PFSK-1 (cell line): ENCODE results near the gene RNU6-1.

ENCODE experiments used
- FOXP2 ChIP-seq: optimal IDR thresholded peaks from 2 replicates; pipeline ENCODE3; 2011; ENCODE audit warnings: borderline replicate concordance, control low read depth, inconsistent platforms; ENCODE audit not compliant: insufficient read depth; ENCODE audit errors: extremely low read length, extremely low read depth
- POLR2AphosphoS5 ChIP-seq: IDR thresholded peaks from 2 replicates; pipeline ENCODE4 v1.6.1; 2012; ENCODE audit warnings: low read depth, mild to moderate bottlenecking, control low read depth, low read length, moderate library complexity
- SIN3A ChIP-seq: IDR thresholded peaks from 2 replicates; pipeline ENCODE4 v1.6.1; 2012; ENCODE audit warnings: mild to moderate bottlenecking, low read length, moderate library complexity, borderline replicate concordance; ENCODE audit not compliant: insufficient read depth
- TAF1 ChIP-seq: IDR thresholded peaks from 2 replicates; pipeline ENCODE4 v1.6.1; 2012; ENCODE audit warnings: low read length, control low read depth, borderline replicate concordance; ENCODE audit not compliant: insufficient read depth
- TF ChIP-seq, protein P1 (sequence below), 2 experiments: IDR thresholded peaks; 2 replicates each; pipeline versions ENCODE4 v1.6.1 to v1.8.0; 2011 to 2012; ENCODE audit warnings: low read depth in 2 of 2, low read length in 2 of 2, control low read depth in 1 of 2, inconsistent platforms in 1 of 2, mild to moderate bottlenecking in 1 of 2, moderate library complexity in 1 of 2; ENCODE audit not compliant: insufficient read depth in 1 of 2

DNA sequence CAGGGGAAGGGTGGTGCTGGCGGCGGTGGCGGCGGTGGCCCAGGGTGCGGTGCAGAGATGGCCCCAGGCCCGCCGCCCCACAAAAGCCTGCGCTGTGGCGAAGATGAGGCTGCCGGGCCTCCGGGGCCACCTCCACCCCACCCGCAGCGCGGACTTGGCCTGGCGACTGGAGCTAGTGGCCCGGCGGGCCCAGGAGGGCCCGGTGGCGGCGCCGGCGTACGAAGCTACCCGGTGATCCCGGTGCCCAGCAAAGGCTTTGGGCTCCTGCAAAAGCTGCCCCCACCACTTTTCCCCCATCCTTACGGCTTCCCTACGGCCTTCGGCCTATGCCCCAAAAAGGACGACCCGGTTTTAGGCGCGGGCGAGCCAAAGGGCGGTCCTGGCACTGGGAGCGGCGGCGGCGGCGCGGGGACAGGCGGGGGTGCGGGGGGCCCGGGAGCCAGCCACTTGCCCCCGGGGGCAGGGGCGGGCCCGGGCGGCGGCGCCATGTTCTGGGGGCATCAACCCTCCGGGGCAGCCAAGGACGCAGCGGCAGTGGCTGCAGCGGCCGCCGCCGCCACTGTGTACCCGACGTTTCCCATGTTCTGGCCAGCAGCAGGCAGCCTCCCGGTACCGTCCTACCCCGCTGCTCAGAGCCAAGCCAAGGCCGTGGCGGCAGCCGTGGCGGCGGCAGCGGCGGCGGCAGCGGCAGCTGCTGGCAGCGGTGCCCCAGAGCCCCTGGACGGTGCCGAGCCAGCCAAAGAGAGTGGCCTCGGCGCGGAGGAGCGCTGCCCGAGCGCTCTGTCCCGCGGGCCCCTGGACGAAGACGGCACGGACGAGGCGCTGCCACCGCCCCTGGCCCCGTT lies 12.9 kb downstream of the RNU6-1 start:
- TF ChIP-seq, protein P1, sequence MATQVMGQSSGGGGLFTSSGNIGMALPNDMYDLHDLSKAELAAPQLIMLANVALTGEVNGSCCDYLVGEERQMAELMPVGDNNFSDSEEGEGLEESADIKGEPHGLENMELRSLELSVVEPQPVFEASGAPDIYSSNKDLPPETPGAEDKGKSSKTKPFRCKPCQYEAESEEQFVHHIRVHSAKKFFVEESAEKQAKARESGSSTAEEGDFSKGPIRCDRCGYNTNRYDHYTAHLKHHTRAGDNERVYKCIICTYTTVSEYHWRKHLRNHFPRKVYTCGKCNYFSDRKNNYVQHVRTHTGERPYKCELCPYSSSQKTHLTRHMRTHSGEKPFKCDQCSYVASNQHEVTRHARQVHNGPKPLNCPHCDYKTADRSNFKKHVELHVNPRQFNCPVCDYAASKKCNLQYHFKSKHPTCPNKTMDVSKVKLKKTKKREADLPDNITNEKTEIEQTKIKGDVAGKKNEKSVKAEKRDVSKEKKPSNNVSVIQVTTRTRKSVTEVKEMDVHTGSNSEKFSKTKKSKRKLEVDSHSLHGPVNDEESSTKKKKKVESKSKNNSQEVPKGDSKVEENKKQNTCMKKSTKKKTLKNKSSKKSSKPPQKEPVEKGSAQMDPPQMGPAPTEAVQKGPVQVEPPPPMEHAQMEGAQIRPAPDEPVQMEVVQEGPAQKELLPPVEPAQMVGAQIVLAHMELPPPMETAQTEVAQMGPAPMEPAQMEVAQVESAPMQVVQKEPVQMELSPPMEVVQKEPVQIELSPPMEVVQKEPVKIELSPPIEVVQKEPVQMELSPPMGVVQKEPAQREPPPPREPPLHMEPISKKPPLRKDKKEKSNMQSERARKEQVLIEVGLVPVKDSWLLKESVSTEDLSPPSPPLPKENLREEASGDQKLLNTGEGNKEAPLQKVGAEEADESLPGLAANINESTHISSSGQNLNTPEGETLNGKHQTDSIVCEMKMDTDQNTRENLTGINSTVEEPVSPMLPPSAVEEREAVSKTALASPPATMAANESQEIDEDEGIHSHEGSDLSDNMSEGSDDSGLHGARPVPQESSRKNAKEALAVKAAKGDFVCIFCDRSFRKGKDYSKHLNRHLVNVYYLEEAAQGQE (IDR thresholded peaks at IDR 0.05; ENCODE audit: insufficient read depth in 1 of 2, low read depth in 2 of 2, low read length in 2 of 2), result no peak
- TF ChIP-seq POLR2AphosphoS5 (no peak), SIN3A (no peak), TAF1 (no peak), FOXP2 (no peak)
